ENCODE data around the gene GADD45GIP1.
A peak's percentile ranks its signal among the peaks of the same experiment; 100 is the strongest.

The GADD45GIP1 gene

GRCh38 chr19:12913851-12914690 is 43.0 kb downstream of the GADD45GIP1 start:
- peaks cover 10% of the 10 kb centered on the region for H3K4me1 ChIP-seq
- TF ChIP-seq CTCF (IDR thresholded peaks at IDR 0.05) = no peak
- H3K9ac ChIP-seq = no peak overlapping the region
- H3K4me2 ChIP-seq (ENCODE audit: low read length) = no peak overlapping the region
- H3K36me3 ChIP-seq (ENCODE audit: control insufficient read depth, insufficient read depth, low read length) = no peaks in the 10 kb centered on the region
- H3K27me3 ChIP-seq (ENCODE audit: control insufficient read depth, insufficient read depth, low read length) = no peaks in the 10 kb centered on the region
- H3K9me3 ChIP-seq (ENCODE audit: control insufficient read depth, low read length) = no peaks in the 10 kb centered on the region
- H3K4me3 ChIP-seq (ENCODE audit: low read depth, low read length) = no peak overlapping the region
- peak overlapping the region; percentile 81 for H2AFZ ChIP-seq
- no peaks in the 10 kb centered on the region for H3K79me2 ChIP-seq
- peak overlapping the region; percentile 24 for H3K27ac ChIP-seq

- Histone ChIP-seq H3K4me2 (ENCODE audit: low read length) (no peak overlapping the region), H3K27me3 (ENCODE audit: control insufficient read depth, insufficient read depth, low read length) (no peaks in the 10 kb centered on the region), H3K9me3 (ENCODE audit: control insufficient read depth, low read length) (no peaks in the 10 kb centered on the region), H2AFZ (peak overlapping the region; percentile 81), H3K4me3 (ENCODE audit: low read depth, low read length) (no peak overlapping the region), H3K79me2 (no peaks in the 10 kb centered on the region), H3K27ac (peak overlapping the region; percentile 24), H3K4me1 (peaks cover 10% of the 10 kb centered on the region), H3K36me3 (ENCODE audit: control insufficient read depth, insufficient read depth, low read length) (no peaks in the 10 kb centered on the region), H3K9ac (no peak overlapping the region)
- no peak for TF ChIP-seq CTCF (IDR thresholded peaks at IDR 0.05)
These were observed 43.9 kb downstream of the GADD45GIP1 start for GRCh38 chr19:12913011-12913561.

GRCh38 chr19:12912571-12912970 is 44.5 kb downstream of the GADD45GIP1 start:
- Histone ChIP-seq H2AFZ (peak overlapping the region; percentile 81), H3K9me3 (ENCODE audit: control insufficient read depth, low read length) (no peaks in the 10 kb centered on the region), H3K27me3 (ENCODE audit: control insufficient read depth, insufficient read depth, low read length) (no peaks in the 10 kb centered on the region), H3K27ac (no peak overlapping the region), H3K79me2 (no peaks in the 10 kb centered on the region), H3K4me2 (ENCODE audit: low read length) (no peak overlapping the region), H3K9ac (no peak overlapping the region), H3K4me3 (ENCODE audit: low read depth, low read length) (no peak overlapping the region), H3K4me1 (peaks cover 10% of the 10 kb centered on the region), H3K36me3 (ENCODE audit: control insufficient read depth, insufficient read depth, low read length) (no peaks in the 10 kb centered on the region)
- no peak for TF ChIP-seq CTCF (IDR thresholded peaks at IDR 0.05)

- H3K27ac ChIP-seq = no peak overlapping the region
- H3K4me1 ChIP-seq = no peaks in the 10 kb centered on the region
- H3K9me3 ChIP-seq (ENCODE audit: control insufficient read depth, low read length) = no peaks in the 10 kb centered on the region
- H3K4me3 ChIP-seq (ENCODE audit: low read depth, low read length) = no peak overlapping the region
- H3K27me3 ChIP-seq (ENCODE audit: control insufficient read depth, insufficient read depth, low read length) = no peaks in the 10 kb centered on the region
- H2AFZ ChIP-seq = no peak overlapping the region
- H3K79me2 ChIP-seq = no peaks in the 10 kb centered on the region
- H3K9ac ChIP-seq = no peak overlapping the region
- no peaks in the 10 kb centered on the region for H3K36me3 ChIP-seq (ENCODE audit: control insufficient read depth, insufficient read depth, low read length)
- no peak for TF ChIP-seq CTCF (IDR thresholded peaks at IDR 0.05)
- no peak overlapping the region for H3K4me2 ChIP-seq (ENCODE audit: low read length)
These were observed 49.9 kb downstream of the GADD45GIP1 start for GRCh38 chr19:12907166-12907565.

All from parathyroid adenoma (tissue), 2 donors.